Endothelial cell of umbilical vein (primary cell): Measurements from ENCODE around the gene NEDD4. TPM values are rescaled to one million over a fixed set of nuclear protein-coding genes. Genes with fewer than 3 reads are reported as not detected.

Experiments
- BruUV-seq: library from RNA; stranded (reverse); fragments of 400-500 nt; replicated peaks from 2 replicates; lab custom pipeline; 2021; lab: Mats Ljungman, UMichigan
- CTCF ChIA-PET: fragments of 300-600, 350-600 bp; sonication (Branson Sonifier 250); formaldehyde crosslinking; loops from one replicate; lab custom pipeline; 2021; ENCODE audit warnings: antibody characterized with exemption, inconsistent platforms; lab: Charles Lee
- POLR2A ChIA-PET: fragments of 300-600, 350-600 bp; sonication (Branson Sonifier 250); formaldehyde crosslinking; loops from one replicate; lab custom pipeline; 2021; ENCODE audit warnings: antibody characterized with exemption, inconsistent platforms; lab: Charles Lee
- DNase-seq: peaks from one replicate; pipeline ENCODE4 v3.0.0-alpha.2; 2011; ENCODE audit warnings: low read depth, low spot score
- FAIRE-seq: peaks from 2 replicates; lab custom pipeline; 2011; peaks lifted over from hg19 to GRCh38; lab: Jason Lieb, UNC
- H2AFZ ChIP-seq: 2 replicates; pipeline ENCODE4 v1.6.0; 2012; ENCODE audit warnings: low read depth, low read length, control low read depth, inconsistent platforms
- H3K27ac ChIP-seq: 2 replicates; pipeline ENCODE4 v1.5.1; 2011; ENCODE audit warnings: low read depth, mild to moderate bottlenecking, control low read depth, low read length, moderate library complexity; ENCODE audit not compliant: insufficient read depth
- H3K27me3 ChIP-seq, 2 experiments: 2 replicates each; pipeline versions ENCODE4 v1.6.0 to v1.6.1; 2011; ENCODE audit warnings: low read length in 2 of 2, mixed read lengths in 1 of 2; ENCODE audit not compliant: control insufficient read depth in 2 of 2, insufficient read depth in 2 of 2
- H3K36me3 ChIP-seq, 2 experiments: 2 replicates in 1 of 2; 3 replicates in 1 of 2; pipeline ENCODE4 v1.5.1; 2011; ENCODE audit warnings: low read length in 2 of 2, mild to moderate bottlenecking in 1 of 2, moderate library complexity in 1 of 2; ENCODE audit not compliant: control insufficient read depth in 2 of 2, insufficient read depth in 2 of 2; ENCODE audit errors: extremely low read depth in 1 of 2
- H3K4me1 ChIP-seq: 3 replicates; pipeline ENCODE4 v1.5.1; 2011; ENCODE audit warnings: mild to moderate bottlenecking, low read length; ENCODE audit not compliant: control insufficient read depth, insufficient read depth; ENCODE audit errors: extremely low read depth
- H3K4me2 ChIP-seq: 2 replicates; pipeline ENCODE4 v1.6.1; 2011; ENCODE audit warnings: low read length, control low read depth, mixed read lengths; ENCODE audit not compliant: insufficient read depth
- H3K4me3 ChIP-seq, 3 experiments: fragments of 200-600 bp in 1 of 3; sonication (generic), shearing (Covaris generic) in 1 of 3; replicated peaks in 1 of 3; 2 replicates each; pipeline ENCODE4 v1.5.1; 2011 to 2016; ENCODE audit warnings: control low read depth in 3 of 3, low read length in 3 of 3, mild to moderate bottlenecking in 2 of 3, inconsistent platforms in 1 of 3, low read depth in 1 of 3, moderate library complexity in 1 of 3; ENCODE audit not compliant: insufficient read depth in 1 of 3
- H3K79me2 ChIP-seq: 2 replicates; pipeline ENCODE4 v1.6.0; 2012; ENCODE audit warnings: low read length, inconsistent platforms; ENCODE audit not compliant: control insufficient read depth, insufficient read depth
- H3K9ac ChIP-seq: replicated peaks from 2 replicates; pipeline ENCODE3; 2011; ENCODE audit warnings: low read length, control low read depth; ENCODE audit not compliant: insufficient read depth; ENCODE audit errors: extremely low read depth
- H3K9me1 ChIP-seq: replicated peaks from 3 replicates; pipeline ENCODE4 v1.6.0; 2011; ENCODE audit warnings: mild to moderate bottlenecking, low read length; ENCODE audit not compliant: control insufficient read depth, insufficient read depth; ENCODE audit errors: extremely low read depth
- H3K9me3 ChIP-seq: replicated peaks from 2 replicates; pipeline ENCODE4 v1.5.1; 2012; ENCODE audit warnings: low read length, inconsistent platforms; ENCODE audit not compliant: control insufficient read depth, insufficient read depth
- H4K20me1 ChIP-seq: replicated peaks from 2 replicates; pipeline ENCODE3; 2011; ENCODE audit warnings: mild to moderate bottlenecking, low read length; ENCODE audit not compliant: control insufficient read depth, insufficient read depth; ENCODE audit errors: extremely low read depth
- EZH2 ChIP-seq: IDR thresholded peaks from 2 replicates; pipeline ENCODE4 v1.6.1; 2012; ENCODE audit warnings: borderline replicate concordance, low read depth, mild to moderate bottlenecking, moderate library complexity, low read length, inconsistent platforms; ENCODE audit not compliant: severe bottlenecking
- FOS ChIP-seq: IDR thresholded peaks from 2 replicates; pipeline ENCODE4 v1.6.1; 2011; ENCODE audit warnings: mild to moderate bottlenecking, low read length, moderate library complexity, borderline replicate concordance; ENCODE audit not compliant: insufficient read depth
- GATA2 ChIP-seq: IDR thresholded peaks from 2 replicates; pipeline ENCODE4 v1.7.0; 2011; ENCODE audit warnings: low read depth, mild to moderate bottlenecking, moderate library complexity, mixed read lengths, low read length; ENCODE audit not compliant: insufficient read length, insufficient read depth
- POLR2AphosphoS5 ChIP-seq: IDR thresholded peaks from 2 replicates; pipeline ENCODE4 v1.6.1; 2012; ENCODE audit warnings: low read depth, mild to moderate bottlenecking, control low read depth, low read length, moderate library complexity; ENCODE audit not compliant: insufficient read depth
- dilution Hi-C: fragments of 300-500 bp; cut with MboI; formaldehyde crosslinking; loops from one replicate; pipeline ENCODE4 v1.15.0; 2019; ENCODE audit warnings: low sequenced_read_pairs; ENCODE audit not compliant: extremely low pct_ligation_motif_present
- intact Hi-C: fragments of 100-400 bp; cut with micrococcal nuclease; formaldehyde crosslinking; loops from one replicate; pipeline ENCODE4 v1.10.0; 2022
- polyA plus RNA-seq, 4 experiments: library from polyadenylated mRNA; depleted of rRNA in 3 of 4; stranded (reverse) in 3 of 4; unstranded in 1 of 4; fragments of >200 nt; gene quantifications; 2 replicates each; pipeline versions ENCODE4 v1.2.1 to v1.2.3, GENCODE V29; 2011 to 2012; ENCODE audit warnings: missing spikeins in 1 of 4
- total RNA-seq: library from RNA; stranded (reverse); gene quantifications from 2 replicates; pipeline ENCODE4 v1.2.3, GENCODE V29; 2021

NEDD4 gene
- total and polyA plus RNA-seq, 2 donors (not counting 3 experiments of a cell fraction or from before 2014, with no cell fraction given), result 9.2 to 39.0 TPM

DNA sequence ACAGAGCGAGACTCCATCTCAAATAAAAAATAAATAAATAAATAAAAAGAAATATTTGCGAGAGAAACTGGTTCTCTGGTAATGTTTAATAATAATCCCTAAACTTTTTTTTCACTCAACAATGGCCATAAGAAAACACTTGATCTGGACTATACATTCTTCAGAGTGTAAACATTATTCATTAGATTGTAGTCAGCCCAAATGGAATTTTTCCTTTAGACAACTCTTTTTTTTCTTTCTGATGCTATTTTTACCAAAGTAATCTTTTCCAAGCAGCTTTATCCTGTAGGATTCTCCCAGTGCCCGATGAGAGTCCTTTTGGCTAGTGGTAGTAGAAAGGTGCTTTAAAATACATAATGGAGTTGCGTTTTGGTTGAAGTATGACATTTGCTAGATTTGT lies 90.4 kb downstream of the NEDD4 start:
- H3K4me3 ChIP-seq, result no peak overlapping the region

GRCh38 chr15:55900019-55900418 lies 93.4 kb downstream of the NEDD4 start:
- POLR2A ChIA-PET, result no interaction called here

More for the DNA sequence above, 90.4 kb downstream of the NEDD4 start:
- no peak overlapping the region for H3K4me2 ChIP-seq
- no peak for FAIRE-seq
- no peak overlapping the region for H3K9ac ChIP-seq
- H3K79me2 ChIP-seq, result no peaks in the 10 kb centered on the region
- H4K20me1 ChIP-seq, result no peaks in the 10 kb centered on the region
- BruUV-seq, result no TSS peak
- peak; percentile 40 for DNase-seq
- intact Hi-C loops, result no loop called here
- TF ChIP-seq FOS, result no peak
- dilution Hi-C loops, result no loop called here
- H3K4me1 ChIP-seq, result peaks cover 11% of the 10 kb centered on the region
- no peaks in the 10 kb centered on the region for H3K9me1 ChIP-seq
- H3K9me3 ChIP-seq, result no peaks in the 10 kb centered on the region
- no peaks in the 10 kb centered on the region for H3K36me3 ChIP-seq
- ChIA-PET POLR2A (no interaction called here), CTCF (interaction anchor here (9.1 kb wide), 1 partner anchor 12 kb away, joined by 109 read pairs; no protein-coding TSS in a partner anchor)
- H3K27me3 ChIP-seq, result no peaks in the 10 kb centered on the region
- H2AFZ ChIP-seq, result no peak overlapping the region
- H3K27ac ChIP-seq, result no peak overlapping the region

More at GRCh38 chr15:55900019-55900418, 93.4 kb downstream of the NEDD4 start:
- BruUV-seq, result no TSS peak
- Histone ChIP-seq H3K79me2 (no peaks in the 10 kb centered on the region), H3K9me3 (no peaks in the 10 kb centered on the region), H3K9me1 (no peaks in the 10 kb centered on the region), H3K4me3 (no peak overlapping the region), H3K4me1 (peaks cover 24% of the 10 kb centered on the region), H2AFZ (no peak overlapping the region), H4K20me1 (no peaks in the 10 kb centered on the region), H3K27ac (no peak overlapping the region), H3K36me3 (no peaks in the 10 kb centered on the region), H3K4me2 (no peak overlapping the region), H3K27me3 (no peaks in the 10 kb centered on the region), H3K9ac (no peak overlapping the region)
- TF ChIP-seq EZH2 (no peak), POLR2AphosphoS5 (no peak), GATA2 (no peak)
- DNase-seq (no peak), FAIRE-seq (no peak)
- intact Hi-C loops (no loop called here), dilution Hi-C loops (no loop called here)
- CTCF ChIA-PET, result interaction anchor here (0.6 to 9.1 kb wide), 11 partner anchors 7 to 251 kb away, joined by 3 to 109 read pairs (median 5); no protein-coding TSS in a partner anchor
